Measurements from ENCODE around the gene CDH13.

GRCh38 chr16:83441517-83441916, 814.7 kb downstream of the CDH13 start:
- TF ChIP-seq CTCF (IDR thresholded peaks at IDR 0.05; ENCODE audit: poor library complexity) (no peak), EZH2 (IDR thresholded peaks at IDR 0.05; ENCODE audit: borderline replicate concordance) (no peak)

Measured in hepatocyte (in vitro differentiated cells).